ENCODE measurements around the gene MYO7B. TPM values are rescaled to one million over a fixed set of nuclear protein-coding genes. Genes with fewer than 3 reads are reported as not detected.

Gene MYO7B
- under 0.01 and 0.06 TPM in 2 replicates for total RNA-seq

DNA sequence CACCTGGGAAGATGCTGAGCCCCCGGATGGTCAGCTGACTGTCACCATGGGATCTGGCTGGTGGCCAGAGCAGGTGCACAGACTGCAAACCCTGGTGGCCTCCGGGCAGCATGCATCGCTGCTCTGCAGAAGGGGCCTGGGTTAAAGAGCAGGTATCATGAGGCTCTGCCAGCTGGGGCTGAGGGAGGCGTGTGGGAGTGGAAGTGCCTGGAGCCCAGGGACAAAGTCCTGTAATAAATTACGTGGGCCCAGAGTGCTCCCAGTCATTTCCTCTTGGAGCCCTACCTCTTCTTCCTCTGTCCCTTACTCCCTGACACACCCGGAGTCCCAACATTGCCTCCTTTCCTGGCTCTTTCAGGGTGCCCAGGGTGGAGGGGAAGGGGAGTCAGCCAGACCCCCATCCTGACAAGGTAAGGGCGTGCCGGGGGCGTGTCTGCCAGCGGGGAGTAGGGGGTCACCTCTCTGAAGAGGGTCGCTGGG lies at the start of gene MYO7B:
MYO7B (plus strand) TSS at position 262 of the 480 bp plus-strand sequence. CDS start 24,040 bp downstream, outside the sequence.

GRCh38 chr2:127526132-127527000 lies 9.1 kb upstream of the MYO7B start, which contains the start of gene IWS1:
Gene IWS1 (minus strand): TSS chr2:127526489. CDS start chr2:127526208, 281 bp downstream.

DNA sequence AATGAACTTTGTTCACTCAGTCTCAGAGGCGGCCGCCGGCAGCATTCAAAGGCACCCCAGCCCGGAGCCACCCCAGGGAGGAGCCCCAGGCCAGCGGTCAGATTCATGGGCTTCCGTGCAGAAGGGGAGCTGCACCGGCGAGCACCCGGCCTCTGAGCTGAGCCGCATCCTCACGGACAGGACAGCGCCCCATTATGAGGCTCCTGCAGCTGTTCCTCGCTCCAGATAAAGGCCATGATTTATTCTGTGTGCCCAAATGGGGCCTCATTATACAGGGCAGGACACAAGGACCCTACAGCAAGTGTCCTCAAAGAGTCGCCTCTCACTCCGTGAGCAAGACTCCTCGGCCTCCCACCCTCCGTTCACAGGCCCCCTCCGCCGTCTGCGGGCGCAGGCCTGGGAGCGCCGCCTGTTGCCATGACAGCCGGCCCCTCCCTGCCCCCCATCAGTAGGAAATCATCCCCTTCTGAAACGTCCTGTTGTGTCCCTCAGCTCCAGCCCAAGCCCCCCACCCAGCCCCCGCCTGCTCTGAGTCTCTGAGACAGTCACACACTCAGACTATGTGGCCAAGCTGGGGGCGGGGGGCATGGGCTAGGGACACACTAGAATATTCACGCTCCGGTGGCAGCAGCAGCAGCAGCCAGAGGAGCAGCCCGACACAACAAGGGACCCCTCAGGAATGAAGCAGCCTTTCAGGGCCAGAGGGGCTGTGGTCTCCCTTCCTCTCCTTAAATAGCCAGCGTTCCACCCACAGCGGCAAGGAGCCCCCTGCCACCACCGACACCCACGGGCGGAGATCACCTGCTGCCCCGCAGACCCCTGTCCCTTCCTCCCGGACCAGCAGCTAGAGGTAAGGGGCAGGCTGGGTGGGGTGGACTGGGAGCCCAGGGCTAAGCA lies 110.2 kb downstream of the MYO7B start, which contains the start of gene GPR17:
GPR17 (plus strand) TSS at position 759 of the 897 bp plus-strand sequence. CDS start 4,583 bp downstream, outside the sequence.

DNA sequence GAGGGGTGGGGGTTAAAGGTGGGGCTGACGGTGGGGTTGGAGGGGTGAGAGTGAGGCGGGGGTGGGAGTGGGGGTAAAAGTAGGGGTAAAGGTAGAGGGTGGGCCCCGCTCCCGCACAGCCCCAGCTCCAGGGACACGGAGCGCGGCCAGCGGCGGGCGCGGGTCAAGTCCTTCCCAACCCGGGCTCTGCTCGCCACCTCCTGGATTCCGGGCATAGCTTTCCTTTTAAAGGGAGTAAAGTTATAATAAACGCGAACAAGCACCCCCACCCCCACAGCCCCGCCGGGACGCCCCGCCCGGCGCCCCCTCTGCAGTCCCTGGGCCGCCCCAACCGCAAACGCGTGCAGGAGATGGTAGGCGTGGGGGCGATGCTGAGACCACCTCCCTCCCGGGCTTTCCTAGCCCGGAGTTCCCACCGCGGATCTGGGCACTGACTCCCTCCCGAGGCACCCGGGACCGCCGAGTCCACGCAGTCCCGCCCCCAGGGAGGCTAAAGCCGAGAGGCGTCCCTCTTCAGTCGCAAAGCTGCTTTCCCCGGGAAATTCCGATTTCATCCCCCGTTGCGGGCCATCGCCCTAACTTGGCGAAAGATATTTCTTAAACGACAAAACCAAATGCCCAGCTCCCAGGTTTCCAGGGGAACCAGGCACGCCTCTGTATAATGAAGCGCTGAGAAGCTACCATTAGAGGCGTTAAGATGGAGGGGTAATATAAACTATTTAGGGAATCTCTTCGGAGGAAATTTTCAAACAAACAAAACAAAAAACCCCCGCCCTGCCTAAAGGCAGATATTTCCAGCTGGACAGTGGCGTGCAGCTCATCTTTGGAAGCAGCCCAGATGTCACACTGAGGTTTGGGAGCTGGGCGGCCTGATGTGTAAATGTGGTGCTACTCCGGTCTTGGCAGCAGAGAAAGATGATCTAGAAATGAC lies 140.1 kb downstream of the MYO7B start, which contains the start of gene LIMS2:
LIMS2 (minus strand) TSS at position 200 of the 931 bp plus-strand sequence. CDS start 506 bp downstream, outside the sequence.

Other genes with a start within 250 kb of the MYO7B start
- gene ERCC3, start 241.5 kb upstream of the MYO7B start, total RNA-seq: 25.7 and 46.8 TPM in 2 replicates
- 9.6 and 20.7 TPM in 2 replicates for gene MAP3K2, start 147.7 kb upstream of the MYO7B start, total RNA-seq
- not detected in 2 replicates for gene PROC, start 117.3 kb upstream of the MYO7B start, total RNA-seq
- gene IWS1, start 9.2 kb upstream of the MYO7B start, total RNA-seq: 29.1 and 49.3 TPM in 2 replicates
- gene GPR17, start 110.5 kb downstream of the MYO7B start, total RNA-seq: not detected in 2 replicates
- 11.2 and 20.9 TPM in 2 replicates for gene LIMS2, start 139.8 kb downstream of the MYO7B start, total RNA-seq
- 2.1 and 2.6 TPM in 2 replicates for gene SFT2D3, start 165.8 kb downstream of the MYO7B start, total RNA-seq